HepG2 (cell line): Measurements from ENCODE around the gene NUAK2. TPM values are rescaled to one million over a fixed set of nuclear protein-coding genes. Genes with fewer than 3 reads are reported as not detected.

Source experiments
- ATAC-seq: fragments of 200-7000 bp; cut with Tn5 transposase; 3 replicates; pipeline ENCODE4 v1.9.1; 2020; ENCODE audit warnings: mild to moderate bottlenecking, moderate library complexity
- BruUV-seq: library from RNA; stranded (reverse); fragments of 400-500 nt; replicated peaks from 2 replicates; lab custom pipeline; 2021; lab: Mats Ljungman, UMichigan
- CTCF ChIA-PET: fragments of 300-600 bp; formaldehyde crosslinking; extraction: SDS; loops from one replicate; lab custom pipeline; 2021; ENCODE audit warnings: low total read pairs, inconsistent platforms, low intra/inter-chr PET ratio; lab: Yijun Ruan, JAX
- POLR2A ChIA-PET: fragments of 350-600 bp; sonication (Branson Sonifier 250); formaldehyde crosslinking; loops from one replicate; lab custom pipeline; 2020; ENCODE audit warnings: antibody characterized with exemption, inconsistent platforms; lab: Yijun Ruan, JAX
- DNase-seq: peaks from one replicate; pipeline ENCODE4 v3.0.0-alpha.2; 2015; ENCODE audit warnings: low spot score
- FAIRE-seq: peaks from 3 replicates; lab custom pipeline; 2011; peaks lifted over from hg19 to GRCh38; lab: Jason Lieb, UNC
- H2AFZ ChIP-seq: one replicate; pipeline ENCODE4 v1.6.1; 2011; ENCODE audit warnings: low read length, inconsistent platforms
- H3K27ac ChIP-seq: fragments of 300-600 bp; 3 replicates; pipeline ENCODE4 v1.8.0; 2011; ENCODE audit warnings: mixed run types, mild to moderate bottlenecking, mixed read lengths, low read length, inconsistent platforms; ENCODE audit not compliant: insufficient read depth; ENCODE audit errors: extremely low read length
- H3K27me3 ChIP-seq, 2 experiments: fragments of 200-600 bp in 1 of 2; 2 replicates in 1 of 2; 3 replicates in 1 of 2; pipeline versions ENCODE4 v1.6.0 to v1.8.0; 2011; ENCODE audit warnings: low read length in 2 of 2, mild to moderate bottlenecking in 2 of 2, moderate library complexity in 2 of 2, inconsistent platforms in 1 of 2; ENCODE audit not compliant: insufficient read depth in 2 of 2, control insufficient read depth in 1 of 2
- H3K36me3 ChIP-seq, 2 experiments: fragments of 200-600 bp in 1 of 2; replicated peaks in 1 of 2; 2 replicates in 1 of 2; 3 replicates in 1 of 2; pipeline versions ENCODE4 v1.5.1 to v1.8.0; 2011; ENCODE audit warnings: low read length in 2 of 2, inconsistent platforms in 1 of 2; ENCODE audit not compliant: insufficient read depth in 2 of 2, control insufficient read depth in 1 of 2
- H3K4me1 ChIP-seq: 2 replicates; pipeline ENCODE4 v1.5.1; 2012; ENCODE audit warnings: low read length, inconsistent platforms; ENCODE audit not compliant: insufficient read depth
- H3K4me2 ChIP-seq: 2 replicates; pipeline ENCODE4 v1.6.0; 2011; ENCODE audit warnings: low read depth, low read length, inconsistent platforms
- H3K4me3 ChIP-seq, 3 experiments: fragments of 200-600 bp in 1 of 3; sonication (generic), shearing (Covaris generic) in 1 of 3; replicated peaks in 1 of 3; 2 replicates each; pipeline ENCODE4 v1.5.1; 2011 to 2016; ENCODE audit warnings: low read length in 3 of 3, inconsistent platforms in 2 of 3, low read depth in 2 of 3, mild to moderate bottlenecking in 2 of 3, control low read depth in 1 of 3, mixed read lengths in 1 of 3; ENCODE audit not compliant: insufficient read depth in 1 of 3
- H3K79me2 ChIP-seq: one replicate; pipeline ENCODE4 v1.6.1; 2011; ENCODE audit warnings: low read length, inconsistent platforms; ENCODE audit not compliant: insufficient read depth
- H3K9ac ChIP-seq: 2 replicates; pipeline ENCODE4 v1.6.0; 2011; ENCODE audit warnings: mild to moderate bottlenecking, low read depth, low read length, inconsistent platforms; ENCODE audit not compliant: insufficient read depth
- H3K9me3 ChIP-seq: 2 replicates; pipeline ENCODE4 v1.5.1; 2012; ENCODE audit warnings: mild to moderate bottlenecking, low read length
- H4K20me1 ChIP-seq: 2 replicates; pipeline ENCODE4 v1.6.0; 2011; ENCODE audit warnings: inconsistent platforms, mild to moderate bottlenecking, low read length, moderate library complexity; ENCODE audit not compliant: insufficient read depth
- GMEB2 ChIP-seq: IDR thresholded peaks from 2 replicates; pipeline ENCODE4 v1.6.1; 2016; ENCODE audit warnings: missing biosample characterization, missing genetic modification reagents, low read depth
- KDM1A ChIP-seq: IDR thresholded peaks from 2 replicates; pipeline ENCODE4 v1.6.1; 2016; ENCODE audit warnings: missing compliant biosample characterization
- MEIS1 ChIP-seq: sonication (generic); formaldehyde crosslinking; IDR thresholded peaks from 2 replicates; pipeline ENCODE4 v1.9.0; 2021; ENCODE audit warnings: mild to moderate bottlenecking, missing genetic modification reagents, moderate library complexity, borderline replicate concordance
- NFYC ChIP-seq: IDR thresholded peaks from 2 replicates; pipeline ENCODE4 v1.6.1; 2016; ENCODE audit warnings: missing genetic modification reagents, missing compliant biosample characterization
- RFXANK ChIP-seq: IDR thresholded peaks from 2 replicates; pipeline ENCODE4 v1.6.1; 2016
- SP4 ChIP-seq: sonication (generic); formaldehyde crosslinking; IDR thresholded peaks from 2 replicates; pipeline ENCODE4 v1.8.1; 2023; ENCODE audit warnings: mild to moderate bottlenecking, missing genetic modification reagents
- SUZ12 ChIP-seq: fragments of 150-350 bp; IDR thresholded peaks from 2 replicates; pipeline ENCODE4 v1.6.1; 2014; ENCODE audit warnings: low read depth, low read length
- TOPORS ChIP-seq: sonication (generic); formaldehyde crosslinking; IDR thresholded peaks from 2 replicates; pipeline ENCODE4 v1.8.0; 2023; ENCODE audit warnings: mild to moderate bottlenecking, missing genetic modification reagents
- ZFP36 ChIP-seq: fragments of 150-350 bp; IDR thresholded peaks from 2 replicates; pipeline ENCODE4 v1.6.1; 2018; ENCODE audit warnings: borderline replicate concordance, low read length, low read depth; ENCODE audit not compliant: partially characterized antibody
- ZNF317 ChIP-seq: sonication (generic); formaldehyde crosslinking; IDR thresholded peaks from 2 replicates; pipeline ENCODE4 v1.5.0; 2020; ENCODE audit warnings: mild to moderate bottlenecking, missing genetic modification reagents
- ZNF33A ChIP-seq: sonication (generic); formaldehyde crosslinking; IDR thresholded peaks from 2 replicates; pipeline ENCODE4 v1.5.1; 2020; ENCODE audit warnings: missing genetic modification reagents, mild to moderate bottlenecking, moderate library complexity, borderline replicate concordance
- ZNF605 ChIP-seq: sonication (generic); formaldehyde crosslinking; IDR thresholded peaks from 2 replicates; pipeline ENCODE4 v1.8.0; 2022; ENCODE audit warnings: mild to moderate bottlenecking, missing genetic modification reagents
- ZNF614 ChIP-seq: IDR thresholded peaks from 2 replicates; pipeline ENCODE4 v1.6.1; 2018; ENCODE audit warnings: missing biosample characterization, missing genetic modification reagents, inconsistent platforms, borderline replicate concordance
- ZSCAN21 ChIP-seq: sonication (generic); formaldehyde crosslinking; IDR thresholded peaks from 2 replicates; pipeline ENCODE4 v1.8.0; 2022; ENCODE audit warnings: mild to moderate bottlenecking, missing genetic modification reagents, moderate library complexity, borderline replicate concordance
- WGBS: methylation state at CpG from one replicate; pipeline ENCODE4 v1.1.6; 2017; ENCODE audit warnings: low lambda C conversion rate; 5-methylcytosine and 5-hydroxymethylcytosine counted together
- in situ Hi-C: cut with HindIII; loops from 2 replicates; pipeline ENCODE4 v1.10.0; 2017; ENCODE audit warnings: low pct_unique_long_range_greater_than_20kb; ENCODE audit not compliant: extremely low pct_ligation_motif_present
- intact Hi-C: fragments of 100-400 bp; cut with micrococcal nuclease; formaldehyde crosslinking; loops from one replicate; pipeline ENCODE4 v1.10.0; 2022; ENCODE audit not compliant: unreplicated experiment
- polyA plus RNA-seq, 8 experiments: library from polyadenylated mRNA; depleted of rRNA in 3 of 8; stranded (reverse) in 7 of 8; unstranded in 1 of 8; fragments of >200 nt; fragmentation: Illumina TruSeq in 4 of 8; extraction: Trizol in 4 of 8; gene quantifications; 2 replicates each; pipeline versions ENCODE4 v1.2.1 to v1.2.3, GENCODE V29; 2011 to 2016; ENCODE audit warnings: low read depth in 4 of 8, missing spikeins in 1 of 8, mixed read lengths in 1 of 8; ENCODE audit not compliant: insufficient read depth in 1 of 8
- total RNA-seq, 5 experiments: library from RNA; depleted of rRNA; stranded (reverse); fragments of >200 nt; fragmentation: Illumina TruSeq; extraction: Trizol; gene quantifications; 2 replicates each; pipeline ENCODE4 v1.2.3, GENCODE V29; 2016; ENCODE audit warnings: low read depth in 1 of 5
- TF ChIP-seq, protein P1 (sequence below): sonication (generic); formaldehyde crosslinking; IDR thresholded peaks from 2 replicates; pipeline ENCODE4 v1.8.0; 2022; ENCODE audit warnings: mild to moderate bottlenecking, missing genetic modification reagents, moderate library complexity

Gene NUAK2
- total and polyA plus RNA-seq, 2 of the 13 experiments (the other 11 are each of a cell fraction or from before 2014, with no cell fraction given): 0.75 to 1.1 TPM

- TF ChIP-seq GMEB2: no peak
- no peak for TF ChIP-seq RFXANK (CRISPR knock-in tag)
- TF ChIP-seq ZFP36: no peak
- no peak for TF ChIP-seq KDM1A
- no peak for TF ChIP-seq TOPORS
- no peak for TF ChIP-seq ZNF33A (CRISPR knock-in tag)
- TF ChIP-seq, all 625 proteins: peak for 0
Observed at GRCh38 chr1:205339717-205340116, 18.2 kb upstream of the NUAK2 start (continued).

GRCh38 chr1:205339197-205339702 lies 17.7 kb upstream of the NUAK2 start:
- Histone ChIP-seq H3K79me2 (no peaks in the 10 kb centered on the region), H3K4me2 (no peak overlapping the region), H3K9me3 (no peaks in the 10 kb centered on the region), H4K20me1 (no peaks in the 10 kb centered on the region), H3K36me3 (no peaks in the 10 kb centered on the region), H3K27me3 (peaks cover 8 to 47% of the 10 kb centered on the region in 2 experiments), H3K4me1 (peaks cover 2% of the 10 kb centered on the region), H2AFZ (no peak overlapping the region), H3K4me3 (no peak overlapping the region), H3K9ac (no peak overlapping the region), H3K27ac (no peak overlapping the region)
- FAIRE-seq: no peak
- TF ChIP-seq, protein P1, sequence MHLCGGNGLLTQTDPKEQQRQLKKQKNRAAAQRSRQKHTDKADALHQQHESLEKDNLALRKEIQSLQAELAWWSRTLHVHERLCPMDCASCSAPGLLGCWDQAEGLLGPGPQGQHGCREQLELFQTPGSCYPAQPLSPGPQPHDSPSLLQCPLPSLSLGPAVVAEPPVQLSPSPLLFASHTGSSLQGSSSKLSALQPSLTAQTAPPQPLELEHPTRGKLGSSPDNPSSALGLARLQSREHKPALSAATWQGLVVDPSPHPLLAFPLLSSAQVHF (CRISPR knock-in tag): no peak
- TF ChIP-seq SP4 (CRISPR knock-in tag): no peak
- no peak for TF ChIP-seq NFYC (CRISPR knock-in tag)
- TF ChIP-seq ZNF605 (CRISPR knock-in tag): no peak
- TF ChIP-seq MEIS1: no peak
- TF ChIP-seq SUZ12: no peak
- no peak for TF ChIP-seq ZNF614 (CRISPR knock-in tag)
- no peak for TF ChIP-seq ZNF317 (CRISPR knock-in tag)
- TF ChIP-seq ZSCAN21 (CRISPR knock-in tag): no peak
- ChIA-PET POLR2A (no interaction called here), CTCF (no interaction called here)
- no peak for DNase-seq
- 31% methylated on average over 17 of the region's 21 CpGs for WGBS
- in situ Hi-C loops: loop anchor here (10.0 kb wide), 1 partner anchor 364 kb away; no protein-coding TSS in a partner anchor
- BruUV-seq: no TSS peak
- intact Hi-C loops: loop anchor here (5.0 to 10.0 kb wide), 2 partner anchors 116 to 148 kb away; partner anchors contain the start of gene BLACAT1
- peak; percentile 36; the same call in 2 of the 3 replicates for ATAC-seq
